Neural progenitor cell (in vitro differentiated cells): ENCODE data around the gene CNGA3.

ENCODE experiments used
- EZH2phosphoT487 ChIP-seq: fragments of 200-600 bp; sonication (generic); IDR thresholded peaks from 2 replicates; pipeline ENCODE4 v1.6.1; 2017; ENCODE audit warnings: antibody characterized with exemption
- TF ChIP-seq, protein P1 (sequence below): fragments of 200-600 bp; sonication (generic); IDR thresholded peaks from 2 replicates; pipeline ENCODE4 v1.5.1; 2017; ENCODE audit warnings: antibody characterized with exemption, mild to moderate bottlenecking

DNA sequence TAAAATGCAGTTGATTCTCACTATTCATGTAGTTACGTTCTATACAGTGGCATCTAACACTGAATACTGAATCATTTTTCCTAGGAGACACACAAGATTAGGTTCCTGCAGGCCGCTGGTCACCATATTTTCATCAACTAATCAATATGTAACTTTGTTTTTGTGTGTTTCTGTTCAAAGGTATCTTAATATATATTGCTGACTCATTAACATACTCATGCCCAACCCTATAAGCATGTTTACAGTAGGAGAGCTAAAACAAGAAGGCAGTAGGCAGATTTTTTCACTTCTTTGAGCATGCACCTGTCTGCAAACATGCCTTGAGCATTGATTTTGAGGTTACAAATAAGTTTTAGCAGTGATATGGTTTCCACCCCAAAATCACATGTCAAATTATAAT, 30.3 kb upstream of the CNGA3 start:
- TF ChIP-seq, protein P1, sequence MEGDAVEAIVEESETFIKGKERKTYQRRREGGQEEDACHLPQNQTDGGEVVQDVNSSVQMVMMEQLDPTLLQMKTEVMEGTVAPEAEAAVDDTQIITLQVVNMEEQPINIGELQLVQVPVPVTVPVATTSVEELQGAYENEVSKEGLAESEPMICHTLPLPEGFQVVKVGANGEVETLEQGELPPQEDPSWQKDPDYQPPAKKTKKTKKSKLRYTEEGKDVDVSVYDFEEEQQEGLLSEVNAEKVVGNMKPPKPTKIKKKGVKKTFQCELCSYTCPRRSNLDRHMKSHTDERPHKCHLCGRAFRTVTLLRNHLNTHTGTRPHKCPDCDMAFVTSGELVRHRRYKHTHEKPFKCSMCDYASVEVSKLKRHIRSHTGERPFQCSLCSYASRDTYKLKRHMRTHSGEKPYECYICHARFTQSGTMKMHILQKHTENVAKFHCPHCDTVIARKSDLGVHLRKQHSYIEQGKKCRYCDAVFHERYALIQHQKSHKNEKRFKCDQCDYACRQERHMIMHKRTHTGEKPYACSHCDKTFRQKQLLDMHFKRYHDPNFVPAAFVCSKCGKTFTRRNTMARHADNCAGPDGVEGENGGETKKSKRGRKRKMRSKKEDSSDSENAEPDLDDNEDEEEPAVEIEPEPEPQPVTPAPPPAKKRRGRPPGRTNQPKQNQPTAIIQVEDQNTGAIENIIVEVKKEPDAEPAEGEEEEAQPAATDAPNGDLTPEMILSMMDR, result no peak
- no peak for TF ChIP-seq EZH2phosphoT487
